Endothelial cell of umbilical vein (primary cell): ENCODE measurements around the gene ACAA2. TPM values are rescaled to one million over a fixed set of nuclear protein-coding genes. Genes with fewer than 3 reads are reported as not detected.

Experiments used
- BruUV-seq: library from RNA; stranded (reverse); fragments of 400-500 nt; replicated peaks from 2 replicates; lab custom pipeline; 2021; lab: Mats Ljungman, UMichigan
- CTCF ChIA-PET: fragments of 300-600, 350-600 bp; sonication (Branson Sonifier 250); formaldehyde crosslinking; loops from one replicate; lab custom pipeline; 2021; ENCODE audit warnings: antibody characterized with exemption, inconsistent platforms; lab: Charles Lee
- POLR2A ChIA-PET: fragments of 300-600, 350-600 bp; sonication (Branson Sonifier 250); formaldehyde crosslinking; loops from one replicate; lab custom pipeline; 2021; ENCODE audit warnings: antibody characterized with exemption, inconsistent platforms; lab: Charles Lee
- DNase-seq: peaks from one replicate; pipeline ENCODE4 v3.0.0-alpha.2; 2011; ENCODE audit warnings: low read depth, low spot score
- FAIRE-seq: peaks from 2 replicates; lab custom pipeline; 2011; peaks lifted over from hg19 to GRCh38; lab: Jason Lieb, UNC
- H2AFZ ChIP-seq: 2 replicates; pipeline ENCODE4 v1.6.0; 2012; ENCODE audit warnings: low read depth, low read length, control low read depth, inconsistent platforms
- H3K27ac ChIP-seq: 2 replicates; pipeline ENCODE4 v1.5.1; 2011; ENCODE audit warnings: low read depth, mild to moderate bottlenecking, control low read depth, low read length, moderate library complexity; ENCODE audit not compliant: insufficient read depth
- H3K27me3 ChIP-seq, 2 experiments: 2 replicates each; pipeline versions ENCODE4 v1.6.0 to v1.6.1; 2011; ENCODE audit warnings: low read length in 2 of 2, mixed read lengths in 1 of 2; ENCODE audit not compliant: control insufficient read depth in 2 of 2, insufficient read depth in 2 of 2
- H3K36me3 ChIP-seq, 2 experiments: 2 replicates in 1 of 2; 3 replicates in 1 of 2; pipeline ENCODE4 v1.5.1; 2011; ENCODE audit warnings: low read length in 2 of 2, mild to moderate bottlenecking in 1 of 2, moderate library complexity in 1 of 2; ENCODE audit not compliant: control insufficient read depth in 2 of 2, insufficient read depth in 2 of 2; ENCODE audit errors: extremely low read depth in 1 of 2
- H3K4me1 ChIP-seq: 3 replicates; pipeline ENCODE4 v1.5.1; 2011; ENCODE audit warnings: mild to moderate bottlenecking, low read length; ENCODE audit not compliant: control insufficient read depth, insufficient read depth; ENCODE audit errors: extremely low read depth
- H3K4me2 ChIP-seq: 2 replicates; pipeline ENCODE4 v1.6.1; 2011; ENCODE audit warnings: low read length, control low read depth, mixed read lengths; ENCODE audit not compliant: insufficient read depth
- H3K4me3 ChIP-seq, 3 experiments: fragments of 200-600 bp in 1 of 3; sonication (generic), shearing (Covaris generic) in 1 of 3; replicated peaks in 1 of 3; 2 replicates each; pipeline ENCODE4 v1.5.1; 2011 to 2016; ENCODE audit warnings: control low read depth in 3 of 3, low read length in 3 of 3, mild to moderate bottlenecking in 2 of 3, inconsistent platforms in 1 of 3, low read depth in 1 of 3, moderate library complexity in 1 of 3; ENCODE audit not compliant: insufficient read depth in 1 of 3
- H3K79me2 ChIP-seq: 2 replicates; pipeline ENCODE4 v1.6.0; 2012; ENCODE audit warnings: low read length, inconsistent platforms; ENCODE audit not compliant: control insufficient read depth, insufficient read depth
- H3K9ac ChIP-seq: replicated peaks from 2 replicates; pipeline ENCODE3; 2011; ENCODE audit warnings: low read length, control low read depth; ENCODE audit not compliant: insufficient read depth; ENCODE audit errors: extremely low read depth
- H3K9me1 ChIP-seq: replicated peaks from 3 replicates; pipeline ENCODE4 v1.6.0; 2011; ENCODE audit warnings: mild to moderate bottlenecking, low read length; ENCODE audit not compliant: control insufficient read depth, insufficient read depth; ENCODE audit errors: extremely low read depth
- H3K9me3 ChIP-seq: replicated peaks from 2 replicates; pipeline ENCODE4 v1.5.1; 2012; ENCODE audit warnings: low read length, inconsistent platforms; ENCODE audit not compliant: control insufficient read depth, insufficient read depth
- H4K20me1 ChIP-seq: replicated peaks from 2 replicates; pipeline ENCODE3; 2011; ENCODE audit warnings: mild to moderate bottlenecking, low read length; ENCODE audit not compliant: control insufficient read depth, insufficient read depth; ENCODE audit errors: extremely low read depth
- CTCF ChIP-seq, 2 donors: IDR thresholded peaks; 1 replicate in 1 of 2; 2 replicates in 1 of 2; pipeline ENCODE4 v1.5.1; 2011; ENCODE audit warnings: low read length in 2 of 2, mild to moderate bottlenecking in 2 of 2, moderate library complexity in 2 of 2, control low read depth in 1 of 2, inconsistent platforms in 1 of 2, low read depth in 1 of 2; ENCODE audit not compliant: insufficient read depth in 1 of 2; ENCODE audit errors: extremely low read depth in 1 of 2
- EZH2 ChIP-seq: IDR thresholded peaks from 2 replicates; pipeline ENCODE4 v1.6.1; 2012; ENCODE audit warnings: borderline replicate concordance, low read depth, mild to moderate bottlenecking, moderate library complexity, low read length, inconsistent platforms; ENCODE audit not compliant: severe bottlenecking
- FOS ChIP-seq: IDR thresholded peaks from 2 replicates; pipeline ENCODE4 v1.6.1; 2011; ENCODE audit warnings: mild to moderate bottlenecking, low read length, moderate library complexity, borderline replicate concordance; ENCODE audit not compliant: insufficient read depth
- JUN ChIP-seq: IDR thresholded peaks from 2 replicates; pipeline ENCODE4 v1.6.1; 2011; ENCODE audit warnings: borderline replicate concordance, low read depth; ENCODE audit not compliant: insufficient read length, insufficient read depth
- MYC ChIP-seq: IDR thresholded peaks from one replicate; pipeline ENCODE4 v1.6.1; 2011; ENCODE audit warnings: mild to moderate bottlenecking, low read depth, low read length
- POLR2A ChIP-seq: IDR thresholded peaks from 2 replicates; pipeline ENCODE4 v1.6.1; 2012; ENCODE audit warnings: low read depth, mild to moderate bottlenecking, control low read depth, low read length
- POLR2AphosphoS5 ChIP-seq: IDR thresholded peaks from 2 replicates; pipeline ENCODE4 v1.6.1; 2012; ENCODE audit warnings: low read depth, mild to moderate bottlenecking, control low read depth, low read length, moderate library complexity; ENCODE audit not compliant: insufficient read depth
- dilution Hi-C: fragments of 300-500 bp; cut with MboI; formaldehyde crosslinking; loops from one replicate; pipeline ENCODE4 v1.15.0; 2019; ENCODE audit warnings: low sequenced_read_pairs; ENCODE audit not compliant: extremely low pct_ligation_motif_present
- intact Hi-C: fragments of 100-400 bp; cut with micrococcal nuclease; formaldehyde crosslinking; loops from one replicate; pipeline ENCODE4 v1.10.0; 2022
- polyA plus RNA-seq, 4 experiments: library from polyadenylated mRNA; depleted of rRNA in 3 of 4; stranded (reverse) in 3 of 4; unstranded in 1 of 4; fragments of >200 nt; gene quantifications; 2 replicates each; pipeline versions ENCODE4 v1.2.1 to v1.2.3, GENCODE V29; 2011 to 2012; ENCODE audit warnings: missing spikeins in 1 of 4
- total RNA-seq: library from RNA; stranded (reverse); gene quantifications from 2 replicates; pipeline ENCODE4 v1.2.3, GENCODE V29; 2021
- TF ChIP-seq, protein P1 (sequence below): IDR thresholded peaks from 2 replicates; pipeline ENCODE4 v1.6.1; 2011; ENCODE audit not compliant: insufficient read depth, insufficient read length

The ACAA2 gene
- total and polyA plus RNA-seq, 2 donors (not counting 3 experiments of a cell fraction or from before 2014, with no cell fraction given), result 18.6 to 44.9 TPM

DNA sequence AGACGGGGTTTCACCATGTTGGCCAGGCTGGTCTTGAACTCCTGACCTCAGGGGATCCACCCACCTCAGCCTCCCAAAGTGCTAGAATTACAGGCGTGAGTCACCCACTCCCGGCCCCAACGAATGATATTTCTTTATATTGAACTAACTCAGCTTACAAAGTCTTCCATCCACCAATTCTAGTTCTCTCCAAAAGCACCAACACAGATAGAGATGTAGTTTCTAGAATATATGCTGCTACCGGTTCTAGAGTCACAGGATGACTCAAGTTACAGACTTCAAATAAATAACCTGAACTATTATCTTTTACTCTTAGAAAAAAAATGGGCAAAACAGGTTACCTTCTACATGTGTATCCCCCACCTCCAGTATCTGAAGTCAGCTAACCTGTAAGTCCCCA, 9.2 kb downstream of the ACAA2 start:
- H3K27ac ChIP-seq, result no peak overlapping the region
- no peak overlapping the region for H3K4me2 ChIP-seq
- H3K9me3 ChIP-seq, result no peaks in the 10 kb centered on the region
- no peaks in the 10 kb centered on the region for H3K27me3 ChIP-seq
- no TSS peak for BruUV-seq
- TF ChIP-seq, protein P1, sequence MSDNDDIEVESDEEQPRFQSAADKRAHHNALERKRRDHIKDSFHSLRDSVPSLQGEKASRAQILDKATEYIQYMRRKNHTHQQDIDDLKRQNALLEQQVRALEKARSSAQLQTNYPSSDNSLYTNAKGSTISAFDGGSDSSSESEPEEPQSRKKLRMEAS, result no peak
- TF ChIP-seq CTCF (IDR thresholded peaks at IDR 0.05; ENCODE audit: extremely low read depth in 1 of 2, insufficient read depth in 1 of 2, low read depth in 1 of 2, low read length in 2 of 2), result no peak
- H3K9me1 ChIP-seq, result no peaks in the 10 kb centered on the region
- CTCF ChIA-PET, result no interaction called here
- peaks cover 0 to 2% of the 10 kb centered on the region in 2 experiments for H3K36me3 ChIP-seq
- DNase-seq (no peak), FAIRE-seq (no peak)
- peaks cover 2% of the 10 kb centered on the region for H3K79me2 ChIP-seq
- intact Hi-C loops, result no loop called here
- no peaks in the 10 kb centered on the region for H3K4me1 ChIP-seq
- no peak overlapping the region for H3K9ac ChIP-seq
- no peak overlapping the region for H2AFZ ChIP-seq
- POLR2A ChIA-PET, result no interaction called here
- dilution Hi-C loops, result no loop called here
- no peak overlapping the region for H3K4me3 ChIP-seq
- no peaks in the 10 kb centered on the region for H4K20me1 ChIP-seq

DNA sequence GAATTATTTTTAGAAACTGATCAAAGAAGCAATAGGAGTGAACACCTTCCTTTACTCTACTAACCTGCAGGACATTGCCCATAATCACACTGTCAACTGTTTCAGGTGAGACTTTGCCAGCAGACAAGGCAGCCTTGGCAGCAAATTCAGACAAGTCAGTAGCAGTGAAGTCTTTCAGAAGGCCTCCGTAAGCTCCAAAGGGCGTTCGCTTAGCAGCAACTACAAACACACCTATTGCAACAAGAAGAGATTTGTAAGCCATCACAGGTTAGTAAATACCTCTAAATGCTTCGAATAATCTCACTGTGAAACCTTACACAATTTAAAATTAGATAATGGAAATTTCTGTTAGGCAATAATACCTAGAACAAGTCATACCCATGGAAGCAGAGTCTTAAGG, 10.7 kb downstream of the ACAA2 start:
- no peaks in the 10 kb centered on the region for H3K27me3 ChIP-seq
- ChIA-PET CTCF (no interaction called here), POLR2A (no interaction called here)
- H4K20me1 ChIP-seq, result no peaks in the 10 kb centered on the region
- no peaks in the 10 kb centered on the region for H3K4me1 ChIP-seq
- no peaks in the 10 kb centered on the region for H3K9me3 ChIP-seq
- FAIRE-seq, result no peak
- intact Hi-C loops (no loop called here), dilution Hi-C loops (no loop called here)
- H3K9me1 ChIP-seq, result no peaks in the 10 kb centered on the region
- no peak overlapping the region for H2AFZ ChIP-seq
- BruUV-seq, result no TSS peak
- no peak overlapping the region for H3K27ac ChIP-seq
- H3K79me2 ChIP-seq, result no peaks in the 10 kb centered on the region
- H3K36me3 ChIP-seq, result peaks cover 0 to 2% of the 10 kb centered on the region in 2 experiments
- H3K4me3 ChIP-seq, result no peak overlapping the region
- no peak overlapping the region for H3K9ac ChIP-seq
- TF ChIP-seq, protein P1, result no peak
- TF ChIP-seq FOS (no peak), POLR2A (no peak), EZH2 (no peak), JUN (no peak), CTCF (IDR thresholded peaks at IDR 0.05; ENCODE audit: extremely low read depth in 1 of 2, insufficient read depth in 1 of 2, low read depth in 1 of 2, low read length in 2 of 2) (no peak), MYC (no peak), POLR2AphosphoS5 (no peak)
- no peak for DNase-seq
- H3K4me2 ChIP-seq, result no peak overlapping the region
